Vein endothelial cell (primary cell): ENCODE results near the gene ARRDC3. TPM values are rescaled to one million over a fixed set of nuclear protein-coding genes. Genes with fewer than 3 reads are reported as not detected.

Experiments
- total RNA-seq: library from RNA; depleted of rRNA; stranded (reverse); fragments of >200 nt; gene quantifications from 2 replicates; pipeline ENCODE4 v1.2.3, GENCODE V29; 2012

Gene ARRDC3
- 73.6 and 87.5 TPM in 2 replicates for total RNA-seq

GRCh38 chr5:91383027-91383955 is at the start of gene ARRDC3:
TSS of gene ARRDC3 (minus strand) at chr5:91383317. CDS start at chr5:91383092, 225 bp downstream.

